Suppressor macrophage treated with lipopolysaccharide for 1 hour (primary cell): ENCODE measurements around the gene EREG.
A peak's percentile ranks its signal among the peaks of the same experiment; 100 is the strongest.
"Not testable (repeated sequence)": the region's sequence is repeated elsewhere in the genome, so short reads cannot be mapped to it uniquely, and the experiment has no call there.

ENCODE experiments used
- DNase-seq, 3 donors: peaks; one replicate each; pipeline ENCODE4 v3.0.0-alpha.2; 2020 to 2022

EREG gene

DNA sequence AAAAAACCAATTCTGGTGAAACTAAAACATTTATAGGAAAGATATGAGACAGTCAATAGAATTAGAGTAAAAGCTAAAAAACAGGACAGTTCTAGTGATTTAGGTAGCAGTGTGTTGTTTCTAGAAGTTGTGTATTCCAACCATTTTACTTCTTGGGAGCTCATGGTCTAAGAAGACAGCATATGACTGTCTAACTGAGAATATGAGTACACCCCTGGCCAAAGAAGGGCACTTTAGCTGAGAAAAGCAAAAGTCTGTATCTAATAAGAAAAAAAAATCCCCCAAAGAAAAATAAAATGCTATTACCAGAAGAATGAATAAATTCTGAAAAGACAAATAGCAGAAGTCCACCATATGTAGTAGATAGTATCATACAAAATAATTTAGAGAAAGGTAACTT is 26.4 kb downstream of the EREG start:
- DNase-seq: no peak

DNA sequence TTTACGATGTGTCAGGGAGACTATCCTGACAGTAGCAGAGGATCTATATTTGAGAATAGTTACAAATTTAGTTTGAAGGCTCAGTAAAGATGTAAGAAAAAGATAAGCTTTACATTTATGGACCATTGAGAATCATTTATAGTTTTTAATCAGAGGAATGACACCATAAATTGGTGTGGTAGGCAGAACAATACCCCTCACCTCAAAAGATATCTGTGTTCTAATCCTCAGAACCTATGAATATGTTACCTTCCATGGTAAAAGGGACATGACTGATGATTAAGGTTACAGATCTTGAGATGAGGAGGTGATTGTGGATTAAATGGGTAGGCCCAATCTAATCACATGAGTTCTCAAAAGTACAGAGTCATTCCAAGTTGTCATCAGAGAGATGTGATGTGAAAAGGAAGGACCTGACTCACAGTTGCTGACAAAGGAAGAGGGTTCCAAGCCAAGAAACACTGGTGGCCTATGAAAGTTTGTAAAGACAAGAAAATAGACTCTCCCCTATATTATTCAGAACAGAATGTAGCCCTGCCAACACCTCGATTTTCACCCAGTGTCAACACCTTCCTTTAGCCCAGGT is 27.0 kb downstream of the EREG start:
- DNase-seq: peak in 2 of 3 donors; percentile 54 to 71

DNA sequence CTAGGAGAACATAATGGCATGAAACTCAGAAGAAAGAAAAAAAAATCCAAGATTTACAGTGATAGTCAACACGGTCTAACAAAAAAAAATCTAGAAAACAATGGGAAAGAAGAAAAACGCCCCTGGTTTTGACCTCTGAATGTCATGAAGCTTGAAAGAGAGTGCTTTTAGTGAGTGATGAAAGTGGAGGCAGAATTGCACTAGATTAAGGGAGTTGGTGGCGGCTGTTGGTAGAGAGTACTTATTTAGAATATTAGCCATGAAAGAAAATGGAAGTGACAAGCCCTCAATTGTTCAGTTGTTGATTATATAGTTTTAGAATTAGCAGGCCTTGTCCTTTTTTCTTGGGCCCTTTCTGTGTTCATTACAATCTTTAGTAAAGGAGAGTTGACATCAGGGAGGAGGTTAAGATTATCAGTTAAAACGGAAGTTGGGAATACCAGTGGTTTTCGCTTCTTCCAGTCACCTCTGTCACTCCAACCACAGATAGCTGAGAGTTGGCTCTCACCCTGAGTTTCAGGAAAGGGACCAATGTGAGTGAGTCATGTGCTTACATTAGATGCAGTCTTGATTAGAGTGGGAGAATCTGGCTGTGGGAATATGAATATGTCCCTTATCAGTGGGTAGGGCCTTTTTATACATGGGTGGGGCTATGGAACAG is 29.7 kb downstream of the EREG start:
- no peak for DNase-seq

DNA sequence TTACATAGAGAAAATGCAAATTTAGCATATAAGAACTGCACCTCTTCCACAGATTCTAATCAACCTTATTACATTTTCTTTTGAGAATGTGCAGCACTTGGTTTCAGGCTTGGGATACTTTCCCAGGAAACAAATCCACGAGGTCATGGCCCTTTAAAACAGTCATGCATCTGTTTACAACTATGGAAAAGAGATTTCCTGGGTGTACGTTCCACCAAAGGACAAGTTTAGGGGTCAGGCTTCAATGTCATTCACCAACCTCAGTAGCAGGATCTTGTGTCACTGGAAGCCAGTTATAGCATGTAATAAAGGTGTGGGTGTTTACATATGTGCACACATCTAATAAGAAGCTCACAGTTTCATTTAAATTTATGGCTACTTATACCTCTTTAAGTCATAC is 30.7 kb downstream of the EREG start:
- DNase-seq: no peak

DNA sequence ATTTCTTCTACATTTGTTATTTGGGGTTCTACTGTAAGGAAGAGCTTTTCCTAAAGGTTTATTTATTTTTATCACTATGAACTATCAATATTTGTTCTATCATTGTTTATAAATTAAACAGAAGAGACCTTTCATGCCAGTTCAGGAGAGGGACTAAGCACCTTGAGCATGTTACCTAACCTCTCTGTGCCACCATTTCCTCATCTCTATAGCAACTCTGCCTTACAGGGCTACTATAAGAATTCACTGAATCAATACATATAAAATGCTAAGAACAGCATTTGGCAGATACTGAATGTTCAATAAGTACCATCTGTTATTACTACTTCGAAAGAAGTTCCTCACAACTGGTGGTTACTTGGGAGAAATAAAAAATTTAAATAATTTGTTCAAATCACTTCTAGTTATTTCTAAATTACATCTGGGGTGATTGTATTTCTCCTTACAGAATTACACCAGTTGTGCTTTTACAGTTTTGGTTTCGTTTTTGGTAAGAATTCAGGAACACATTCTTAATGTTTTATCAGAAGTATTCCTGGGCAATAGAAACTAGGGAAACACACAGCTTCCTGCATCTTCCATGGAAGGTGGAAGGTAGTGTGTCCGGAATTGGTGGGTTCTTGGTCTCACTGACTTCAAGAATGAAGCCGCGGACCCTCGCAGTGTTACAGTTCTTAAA is 32.9 kb downstream of the EREG start:
- peak; percentile 41 to 69 (median 64) for DNase-seq

DNA sequence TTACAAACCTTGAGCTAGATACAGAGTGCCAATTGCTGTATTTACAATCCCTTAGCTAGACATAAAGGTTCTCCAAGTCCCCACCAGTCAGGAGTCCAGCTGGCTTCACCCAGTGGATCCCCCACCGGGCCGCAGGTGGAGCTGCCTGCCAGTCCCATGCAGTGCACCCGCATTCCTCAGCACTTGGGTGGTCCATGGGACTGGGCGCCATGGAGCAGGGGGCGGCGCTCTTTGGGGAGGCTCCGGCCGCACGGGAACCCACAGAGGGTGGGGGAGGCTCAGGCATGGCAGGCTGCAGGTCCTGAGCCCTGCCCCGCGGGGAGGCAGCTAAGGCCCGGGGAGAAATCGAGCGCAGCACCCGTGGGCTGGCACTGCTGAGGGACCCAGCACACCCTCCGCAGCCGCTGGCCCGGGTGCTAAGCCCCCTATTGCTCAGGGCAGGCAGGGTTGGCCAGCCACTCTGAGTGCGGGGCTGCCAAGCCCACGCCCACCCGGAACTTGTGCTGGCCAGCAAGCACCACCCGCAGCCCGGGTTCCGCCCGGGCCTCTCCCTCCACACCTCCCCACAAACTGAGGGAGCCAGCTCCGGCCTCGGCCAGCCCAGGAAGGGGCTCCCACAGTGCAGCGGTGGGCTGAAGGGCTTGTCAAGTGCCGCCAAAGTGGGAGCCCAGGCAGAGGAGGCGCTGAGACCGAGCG is 34.1 kb downstream of the EREG start:
- DNase-seq: not testable (repeated sequence)

DNA sequence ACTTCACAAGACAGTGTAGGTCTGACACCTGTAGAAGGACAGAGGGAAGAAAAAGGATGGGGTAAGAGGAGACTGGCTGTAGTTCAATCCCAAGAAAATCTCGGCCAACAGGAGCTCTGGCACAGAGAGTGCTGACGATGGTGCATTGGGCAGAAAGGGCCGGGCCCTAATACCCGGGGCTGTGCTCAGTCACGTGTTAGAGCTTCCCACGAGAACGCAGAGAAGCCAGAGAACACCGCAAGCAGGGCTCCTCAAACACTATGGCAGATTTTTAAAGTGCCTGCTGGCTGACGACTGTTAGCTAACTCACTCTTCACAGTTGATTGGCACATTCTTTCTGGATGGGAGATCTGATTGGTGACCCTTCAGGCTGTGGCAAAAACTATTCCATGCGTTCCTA is 35.5 kb downstream of the EREG start:
- no peak for DNase-seq

DNA sequence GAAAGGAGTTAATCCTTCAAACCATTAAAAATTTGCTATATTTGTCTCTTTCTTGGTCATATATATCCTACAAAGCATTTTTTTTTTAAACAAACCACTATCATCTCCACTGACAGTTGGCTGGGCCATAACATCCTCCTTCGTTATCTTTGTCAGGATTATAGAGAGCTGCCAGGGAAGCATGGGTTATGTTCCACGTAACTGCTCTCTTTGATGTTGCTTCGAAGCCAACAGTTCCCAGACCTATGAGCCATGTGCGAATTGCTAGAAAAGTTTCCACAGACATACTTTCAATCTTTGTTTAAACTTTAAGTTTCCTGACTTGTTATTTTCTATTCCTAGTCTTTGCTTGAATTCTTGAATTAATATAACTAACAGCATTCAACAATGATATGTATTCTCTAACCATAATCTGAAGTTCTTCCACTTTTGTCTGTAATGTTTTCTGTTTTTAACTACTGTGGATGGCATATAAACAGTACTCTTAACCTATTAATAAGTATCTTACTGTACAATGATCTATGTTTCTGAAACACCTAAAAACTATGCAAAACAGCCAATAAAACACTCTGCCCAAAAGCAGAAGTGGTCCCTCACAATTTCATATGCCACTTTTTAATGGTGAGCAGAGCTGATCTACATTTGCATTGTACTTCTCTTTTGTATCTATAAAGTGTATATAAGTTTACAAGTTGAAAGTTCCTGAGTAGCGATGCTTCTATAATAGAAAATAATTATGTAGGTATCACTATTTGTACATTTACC is 37.9 kb downstream of the EREG start:
- DNase-seq: no peak

DNA sequence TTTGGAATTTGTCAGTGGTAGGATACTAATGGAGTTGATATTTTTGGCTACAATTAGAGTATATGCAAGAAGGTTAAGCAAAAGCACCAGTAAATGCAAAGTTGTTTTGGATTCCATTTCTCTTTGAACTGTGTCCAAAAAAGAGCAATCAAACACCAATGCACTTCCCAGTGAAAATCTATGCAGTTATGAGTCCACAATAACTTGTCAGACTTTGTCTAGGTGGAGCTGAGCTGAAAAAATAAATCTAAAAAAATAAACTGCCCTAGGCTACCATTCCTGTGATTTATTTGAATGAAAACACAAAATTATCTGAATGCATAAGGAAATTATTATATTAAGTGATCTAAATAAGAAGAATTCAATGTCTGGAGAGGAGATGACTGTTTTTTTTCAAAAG is 42.9 kb downstream of the EREG start:
- DNase-seq: no peak

DNA sequence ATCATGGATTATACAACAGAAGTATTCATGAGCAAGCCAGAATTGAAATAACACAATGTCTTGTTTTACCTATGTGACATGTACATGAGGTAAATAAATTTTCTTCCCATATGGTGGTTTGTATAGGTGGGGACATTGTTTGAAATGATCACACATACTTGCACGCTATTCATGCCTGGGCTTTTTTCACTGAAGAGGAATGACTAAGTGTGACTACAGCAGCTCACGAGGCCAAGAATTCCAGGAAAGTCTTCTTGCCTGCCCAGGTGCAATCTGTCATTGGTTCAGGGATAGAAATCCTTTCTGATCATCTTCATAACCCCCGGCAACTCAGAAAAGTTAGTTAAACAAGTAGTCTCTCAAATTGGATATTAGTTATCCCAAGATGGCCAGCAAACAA is 43.7 kb downstream of the EREG start:
- no peak for DNase-seq

DNA sequence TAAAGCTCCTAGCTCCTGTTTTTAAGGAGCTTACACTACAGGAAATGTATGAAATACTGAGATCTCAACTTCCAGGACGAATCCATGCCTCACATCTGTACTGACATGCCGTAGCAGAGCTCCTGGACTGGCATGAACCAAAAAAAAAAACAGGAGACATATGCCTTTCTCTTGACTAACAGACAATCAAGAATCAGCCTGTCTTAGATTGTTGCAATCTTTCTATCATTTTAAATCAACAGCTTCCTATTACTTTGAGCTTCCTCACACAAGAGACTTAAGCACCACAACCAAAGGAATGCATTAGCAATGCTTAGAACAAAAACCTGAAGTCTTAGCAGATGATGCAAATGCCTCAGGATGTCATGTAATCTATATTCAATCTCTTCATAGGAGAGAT is 45.3 kb downstream of the EREG start:
- DNase-seq: no peak

DNA sequence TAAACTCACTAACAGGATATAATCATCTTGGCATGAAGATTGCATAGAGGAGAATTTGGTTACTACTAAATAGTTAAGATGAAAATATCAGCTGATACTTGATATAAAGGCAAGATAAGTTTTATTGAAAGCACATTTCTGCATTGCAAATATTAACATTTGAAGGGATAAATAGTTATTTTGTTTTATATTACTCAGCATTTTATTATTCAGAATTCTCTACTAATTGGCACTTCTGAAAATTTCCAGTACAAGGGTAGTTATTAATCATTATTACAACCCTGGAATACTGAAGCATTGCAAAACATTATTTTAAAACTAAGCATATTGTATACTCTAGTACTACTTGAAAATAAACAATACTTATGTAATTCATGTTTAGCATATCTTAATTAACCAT is 47.3 kb downstream of the EREG start:
- no peak for DNase-seq

DNA sequence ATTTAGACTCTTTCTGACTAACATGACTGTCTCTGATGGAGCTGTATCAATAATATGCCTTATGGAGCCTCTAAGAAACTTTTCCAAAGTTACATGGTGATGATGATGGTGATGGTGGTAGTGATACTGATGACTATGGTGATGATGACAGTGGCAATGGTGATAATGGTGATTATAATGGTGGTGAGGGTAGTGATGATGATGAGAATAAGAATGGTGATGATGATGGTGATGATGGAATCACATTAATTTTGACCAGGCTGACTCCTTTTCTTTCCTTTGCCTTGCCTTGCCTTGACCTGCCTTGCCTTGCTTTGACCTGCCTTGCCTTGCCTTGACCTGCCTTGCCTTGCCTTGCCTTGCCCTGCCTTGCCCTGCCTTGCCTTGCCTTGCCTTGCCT is 48.3 kb downstream of the EREG start:
- no peak for DNase-seq

DNA sequence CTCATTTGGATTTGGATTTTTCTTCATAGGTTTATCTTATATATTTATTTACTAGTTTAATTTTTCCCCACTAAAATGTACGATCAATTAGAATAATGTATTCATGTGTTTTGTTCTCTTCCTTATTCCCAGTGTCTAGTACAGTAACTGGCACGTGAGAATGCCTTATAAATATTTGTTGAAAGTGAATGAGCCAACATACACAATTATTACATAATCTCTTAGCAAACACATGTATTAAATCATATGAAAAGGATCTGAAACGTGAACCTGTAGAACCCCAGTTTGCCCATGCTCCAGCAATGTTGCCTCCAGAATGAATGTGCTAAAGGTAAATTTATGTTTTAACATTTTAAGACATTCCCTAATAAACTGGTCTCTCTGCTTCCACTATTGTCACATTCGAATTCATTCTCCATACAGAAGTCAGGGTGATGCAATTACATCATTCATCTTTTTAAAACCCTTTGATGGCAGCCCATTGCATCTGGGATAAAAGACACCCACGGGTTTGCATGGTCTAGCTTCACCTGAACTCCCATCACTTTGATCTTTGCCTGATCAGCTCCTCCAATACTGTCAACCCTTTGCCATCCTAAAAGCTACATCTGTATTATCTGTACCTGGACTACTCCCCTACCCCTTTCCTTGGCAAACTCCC is 49.3 kb downstream of the EREG start:
- peak in 1 of 3 donors; percentile 30 for DNase-seq

DNA sequence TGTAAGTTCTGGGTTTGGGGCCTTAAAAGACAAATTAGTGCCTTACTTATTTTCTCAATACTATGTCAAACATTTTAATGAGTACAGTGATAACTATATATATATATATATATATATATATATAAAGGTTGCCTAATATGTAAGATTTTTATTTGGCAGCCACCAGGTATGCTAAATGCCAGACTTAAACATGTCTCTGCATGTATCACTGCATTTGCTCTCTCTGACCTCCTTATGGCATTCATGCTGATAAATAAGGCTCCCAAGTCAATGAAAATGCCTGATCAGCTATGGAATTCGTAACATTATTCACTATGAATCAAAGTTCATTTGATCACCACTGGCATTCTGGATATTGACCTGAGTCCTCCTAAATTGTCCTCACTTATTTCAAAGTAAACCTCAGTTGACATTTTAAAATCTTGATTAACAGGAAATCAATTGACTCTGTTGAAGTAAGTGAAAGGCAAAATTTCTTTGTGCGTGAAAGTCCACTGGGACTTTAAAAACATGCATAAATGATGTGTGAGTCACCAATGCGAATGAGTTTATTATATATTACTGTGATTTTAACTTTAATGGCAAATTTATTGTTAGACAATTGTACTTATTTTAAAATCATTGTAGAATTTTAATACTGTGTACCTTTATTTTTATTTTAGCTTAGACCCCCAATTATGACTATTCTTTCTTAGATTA is 50.8 kb downstream of the EREG start:
- DNase-seq: no peak

DNA sequence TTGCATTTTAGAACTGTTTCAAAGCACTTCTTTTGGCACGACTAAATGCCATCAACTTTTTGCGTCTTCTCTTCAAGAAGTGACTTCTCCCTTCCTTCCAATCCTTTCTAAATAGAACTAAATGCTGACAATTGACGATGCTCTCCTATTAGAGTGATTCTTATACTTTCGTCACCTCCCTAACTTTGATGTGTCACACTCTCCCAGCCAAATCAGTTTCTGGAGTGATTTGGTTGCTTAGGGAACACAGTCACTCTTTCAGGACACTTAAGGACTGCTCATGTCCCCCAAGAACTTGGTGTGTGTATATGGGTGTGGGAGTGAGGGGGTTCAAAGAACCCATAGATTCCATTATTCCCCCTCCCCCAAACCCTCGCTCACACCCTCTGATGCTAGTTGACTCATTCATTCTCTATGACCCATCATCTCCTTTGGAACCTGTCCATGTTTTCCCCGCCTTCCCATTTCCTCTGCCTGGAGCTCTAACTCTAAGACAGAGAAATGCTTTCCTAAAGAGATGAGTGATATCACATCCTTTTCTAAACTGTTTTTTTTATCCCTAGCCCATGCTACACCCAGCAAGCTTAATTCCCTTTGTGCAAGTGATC is 53.2 kb downstream of the EREG start:
- no peak for DNase-seq

DNA sequence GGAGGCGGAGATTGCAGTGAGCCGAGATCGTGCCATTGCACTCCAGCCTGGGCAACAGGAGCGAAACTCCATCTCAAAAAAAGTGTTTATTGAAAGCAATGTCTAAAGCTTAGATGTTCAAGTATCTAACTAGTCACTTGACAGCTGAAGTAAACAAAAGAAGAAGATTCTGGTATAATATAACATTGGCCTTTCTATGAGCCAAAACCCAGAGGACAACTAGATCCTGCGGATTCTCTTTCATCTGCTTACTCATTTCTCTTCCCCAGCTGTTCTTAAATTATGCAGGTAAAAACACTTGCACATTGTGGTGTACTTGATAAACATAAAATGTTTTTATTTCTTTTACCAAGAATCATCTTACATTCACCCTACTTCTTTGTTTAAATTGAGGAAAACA is 55.9 kb downstream of the EREG start:
- no peak for DNase-seq

DNA sequence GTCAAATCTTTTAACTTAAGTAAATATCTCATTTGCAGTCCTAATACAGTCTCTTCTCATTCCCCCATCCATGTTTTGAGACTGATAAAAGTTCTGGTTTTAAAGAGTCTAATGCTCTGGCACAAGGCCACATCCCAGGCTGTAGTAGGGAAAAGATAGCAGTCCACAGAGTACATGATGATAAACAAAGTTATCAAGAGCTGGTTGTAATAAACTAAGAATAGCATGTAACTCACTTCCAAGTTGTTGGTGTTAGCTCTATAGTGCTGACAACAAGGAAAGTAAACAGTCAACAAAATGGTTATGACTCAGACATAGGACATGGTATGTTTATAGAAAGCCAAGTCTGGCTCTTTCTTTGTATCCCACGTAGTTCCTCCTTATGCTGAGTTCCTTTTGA is 58.2 kb downstream of the EREG start:
- DNase-seq: peak; percentile 24 to 68 (median 66)

DNA sequence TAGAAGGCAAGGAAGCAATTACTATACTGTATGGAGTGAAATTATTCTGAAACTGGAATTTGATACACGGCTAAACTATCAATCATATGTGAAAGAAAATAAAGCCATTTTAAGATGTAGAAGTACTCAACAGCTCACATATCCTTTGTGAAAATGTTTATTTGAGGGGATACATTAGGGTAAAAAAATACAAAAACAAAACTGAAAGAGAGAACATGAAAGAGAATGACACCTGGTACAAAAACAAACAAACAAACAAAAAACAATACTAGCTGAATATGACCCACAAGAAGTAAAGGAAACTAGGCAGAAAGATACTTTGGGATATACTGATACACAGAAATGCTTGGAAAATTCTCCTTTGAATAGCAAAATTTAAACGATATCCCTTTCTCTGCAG is 59.2 kb downstream of the EREG start:
- no peak for DNase-seq

DNA sequence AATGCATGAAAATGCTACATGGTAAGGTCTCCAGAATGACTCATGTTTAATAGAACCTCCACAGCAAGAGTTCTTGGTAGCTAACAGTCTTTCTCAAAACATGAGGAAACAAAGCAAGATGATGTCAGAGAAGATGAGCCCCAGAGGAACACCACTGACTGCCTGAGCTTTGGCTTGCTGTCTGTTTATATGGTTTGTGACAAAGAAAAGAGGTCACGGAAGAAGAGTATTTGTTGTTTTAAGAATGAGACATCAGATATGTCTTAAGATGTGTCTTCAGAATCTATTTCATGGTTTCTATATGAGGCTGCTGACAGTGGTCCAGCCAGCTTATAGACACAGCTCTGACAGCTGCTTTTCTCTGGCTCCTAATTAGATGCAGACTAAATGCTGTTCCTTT is 61.2 kb downstream of the EREG start:
- peak in 2 of 3 donors; percentile 17 to 31 for DNase-seq

DNA sequence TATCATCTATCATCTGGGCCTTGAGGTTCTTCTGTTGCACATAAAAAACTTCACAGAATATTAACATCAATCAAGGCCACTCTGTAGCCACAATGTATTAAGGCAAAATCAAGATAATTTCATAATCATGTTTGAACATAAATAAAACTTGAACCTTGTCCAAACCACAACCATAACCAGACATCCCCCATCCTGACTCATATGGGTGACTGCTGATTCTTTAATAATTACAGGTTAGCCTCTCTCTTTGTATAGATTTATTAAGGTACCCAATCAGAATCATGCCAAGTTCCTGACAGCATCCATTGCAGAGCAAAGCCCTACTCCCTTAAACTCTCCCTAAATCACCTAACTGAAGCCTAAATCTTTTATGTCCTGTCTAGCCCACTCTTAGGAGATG is 63.3 kb downstream of the EREG start:
- DNase-seq: no peak
